WTC11 (cell line): ENCODE measurements around the gene INO80D. TPM values are rescaled to one million over a fixed set of nuclear protein-coding genes. Genes with fewer than 3 reads are reported as not detected.

ENCODE experiments used
- ATAC-seq: fragments of 200-7000 bp; cut with Tn5 transposase; 2 replicates; pipeline ENCODE4 v1.10.0; 2021; ENCODE audit warnings: mild to moderate bottlenecking, moderate library complexity
- CTCF ChIA-PET: fragments of 300-600 bp; sonication (Branson Sonifier 250); formaldehyde crosslinking; loops from one replicate; lab custom pipeline; 2021; ENCODE audit warnings: antibody characterized with exemption; lab: Charles Lee
- POLR2A ChIA-PET: fragments of 350-600 bp; sonication (Branson Sonifier 250); formaldehyde crosslinking; loops from one replicate; lab custom pipeline; 2021; ENCODE audit warnings: antibody characterized with exemption; lab: Charles Lee
- DNase-seq: peaks from one replicate; pipeline ENCODE4 v3.0.0; 2021; ENCODE audit warnings: low spot score
- H3K27ac Mint-ChIP-seq: 2 replicates; pipeline ENCODE4 v1.8.0; 2021; ENCODE audit warnings: mixed read lengths
- H3K27me3 Mint-ChIP-seq: 2 replicates; pipeline ENCODE4 v1.8.0; 2021; ENCODE audit warnings: low read depth, mild to moderate bottlenecking, moderate library complexity, mixed read lengths
- H3K36me3 Mint-ChIP-seq: 2 replicates; pipeline ENCODE4 v1.8.0; 2021; ENCODE audit warnings: mixed read lengths
- H3K4me1 Mint-ChIP-seq: 2 replicates; pipeline ENCODE4 v1.8.0; 2022; ENCODE audit warnings: mixed read lengths
- H3K4me3 Mint-ChIP-seq: 2 replicates; pipeline ENCODE4 v1.8.0; 2021; ENCODE audit warnings: mild to moderate bottlenecking, moderate library complexity, mixed read lengths
- H3K9me3 Mint-ChIP-seq: 2 replicates; pipeline ENCODE4 v1.8.0; 2021; ENCODE audit warnings: mixed read lengths
- ARID4B ChIP-seq: sonication (generic); formaldehyde crosslinking; IDR thresholded peaks from 2 replicates; pipeline ENCODE4 v1.8.0; 2023; ENCODE audit warnings: missing genetic modification reagents, mild to moderate bottlenecking, borderline replicate concordance
- CTCF ChIP-seq: fragments of 200-600 bp; IDR thresholded peaks from 2 replicates; pipeline ENCODE4 v1.8.0; 2022; ENCODE audit warnings: antibody characterized with exemption
- E2F5 ChIP-seq: sonication (generic); formaldehyde crosslinking; IDR thresholded peaks from 2 replicates; pipeline ENCODE4 v1.8.1; 2022; ENCODE audit warnings: mild to moderate bottlenecking, moderate library complexity, missing genetic modification reagents
- ETV6 ChIP-seq: sonication (generic); formaldehyde crosslinking; IDR thresholded peaks from 2 replicates; pipeline ENCODE4 v1.8.1; 2022; ENCODE audit warnings: mild to moderate bottlenecking, missing genetic modification reagents
- FOXP1 ChIP-seq: sonication (generic); formaldehyde crosslinking; IDR thresholded peaks from 2 replicates; pipeline ENCODE4 v1.8.0; 2022; ENCODE audit warnings: missing genetic modification reagents, mild to moderate bottlenecking, moderate library complexity, borderline replicate concordance
- GTF2I ChIP-seq: fragments of 250-450 bp; sonication (Bioruptor Pico); conservative IDR thresholded peaks from 2 replicates; pipeline ENCODE4 v1.4.0; 2021; ENCODE audit warnings: mild to moderate bottlenecking
- HMGA2 ChIP-seq: fragments of 250-450 bp; sonication (Bioruptor Pico); IDR thresholded peaks from 2 replicates; pipeline ENCODE4 v1.4.0; 2021; ENCODE audit warnings: mild to moderate bottlenecking, moderate library complexity
- JAZF1 ChIP-seq: fragments of 250-450 bp; sonication (Bioruptor Pico); IDR thresholded peaks from 2 replicates; pipeline ENCODE4 v1.9.0; 2021; ENCODE audit warnings: moderate library complexity, mild to moderate bottlenecking, inconsistent platforms
- JUN ChIP-seq: sonication (generic); formaldehyde crosslinking; IDR thresholded peaks from 2 replicates; pipeline ENCODE4 v1.8.0; 2023; ENCODE audit warnings: mild to moderate bottlenecking, missing genetic modification reagents
- NR1H2 ChIP-seq: sonication (generic); formaldehyde crosslinking; IDR thresholded peaks from 2 replicates; pipeline ENCODE4 v1.9.0; 2021; ENCODE audit warnings: mild to moderate bottlenecking, moderate library complexity, missing genetic modification reagents
- PREB ChIP-seq: sonication (generic); formaldehyde crosslinking; IDR thresholded peaks from 2 replicates; pipeline ENCODE4 v1.8.1; 2022; ENCODE audit warnings: mild to moderate bottlenecking, missing genetic modification reagents, moderate library complexity, borderline replicate concordance
- PRRX2 ChIP-seq: fragments of 250-450 bp; sonication (Bioruptor Pico); IDR thresholded peaks from 2 replicates; pipeline ENCODE4 v1.8.0; 2021; ENCODE audit warnings: mild to moderate bottlenecking
- RELA ChIP-seq: sonication (generic); formaldehyde crosslinking; IDR thresholded peaks from 2 replicates; pipeline ENCODE4 v1.8.1; 2022; ENCODE audit warnings: missing genetic modification reagents, mild to moderate bottlenecking, borderline replicate concordance
- ZBTB43 ChIP-seq: sonication (generic); formaldehyde crosslinking; IDR thresholded peaks from 2 replicates; pipeline ENCODE4 v1.8.1; 2023; ENCODE audit warnings: mild to moderate bottlenecking, missing genetic modification reagents
- ZNF219 ChIP-seq: sonication (generic); formaldehyde crosslinking; IDR thresholded peaks from 2 replicates; pipeline ENCODE4 v1.8.0; 2023; ENCODE audit warnings: missing genetic modification reagents, mild to moderate bottlenecking, borderline replicate concordance
- ZNF423 ChIP-seq: fragments of 250-450 bp; sonication (Bioruptor Pico); IDR thresholded peaks from 2 replicates; pipeline ENCODE4 v2.1.2; 2022; ENCODE audit warnings: mild to moderate bottlenecking, moderate library complexity
- ZNF671 ChIP-seq: fragments of 250-450 bp; sonication (Bioruptor Pico); IDR thresholded peaks from 2 replicates; pipeline ENCODE4 v1.8.0; 2021; ENCODE audit warnings: mild to moderate bottlenecking
- total RNA-seq: library from RNA; stranded (reverse); gene quantifications from 3 replicates; pipeline ENCODE4 v1.2.3, GENCODE V29; 2021
- TF ChIP-seq, protein P1 (sequence below): sonication (generic); formaldehyde crosslinking; IDR thresholded peaks from 2 replicates; pipeline ENCODE4 v1.8.0; 2022; ENCODE audit warnings: mild to moderate bottlenecking, missing genetic modification reagents

The INO80D gene
- total RNA-seq, 1 experiment from 2014 or later = 30.9 TPM

- ATAC-seq = no peak
- Mint-ChIP-seq H3K4me3 (no peak overlapping the region), H3K27me3 (no peaks in the 10 kb centered on the region), H3K27ac (no peak overlapping the region), H3K9me3 (no peaks in the 10 kb centered on the region), H3K4me1 (peaks cover 3% of the 10 kb centered on the region; the same call in 1 of the 2 replicates), H3K36me3 (peaks cover 50% of the 10 kb centered on the region)
- TF ChIP-seq E2F5 (CRISPR knock-in tag) (no peak), NR1H2 (no peak), ZNF423 (CRISPR knock-in tag) (no peak), GTF2I (CRISPR knock-in tag) (no peak), ARID4B (no peak), CTCF (no peak), ZNF671 (CRISPR knock-in tag) (no peak), PREB (CRISPR knock-in tag) (no peak), FOXP1 (CRISPR knock-in tag) (no peak), JAZF1 (CRISPR knock-in tag) (no peak), ETV6 (CRISPR knock-in tag) (no peak), PRRX2 (CRISPR knock-in tag) (no peak)
- CTCF ChIA-PET = no interaction called here
- POLR2A ChIA-PET = no interaction called here
- DNase-seq = no peak
Observed at GRCh38 chr2:206054952-206055351, 31.0 kb downstream of the INO80D start.

DNA sequence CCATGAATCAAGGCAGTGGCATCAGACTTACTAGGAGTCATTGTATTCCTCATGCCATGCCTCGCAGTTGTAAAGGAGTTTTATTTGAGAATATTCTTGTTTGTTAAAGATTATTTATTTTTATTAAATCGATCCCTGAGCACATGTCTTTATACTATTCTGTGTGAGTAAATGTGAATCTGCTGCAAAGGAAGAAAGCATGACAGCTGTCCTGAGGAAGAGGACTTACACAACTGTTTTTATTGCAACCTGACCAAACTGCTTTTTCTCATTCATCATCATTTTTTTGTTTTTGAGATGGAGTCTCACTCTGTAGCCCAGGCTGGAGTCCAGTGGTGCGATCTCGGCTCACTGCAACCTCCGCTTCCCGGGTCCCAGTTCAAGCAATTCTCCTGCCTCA lies 34.1 kb downstream of the INO80D start:
- Mint-ChIP-seq H3K36me3 (peaks cover 60% of the 10 kb centered on the region), H3K27ac (no peak overlapping the region), H3K27me3 (no peaks in the 10 kb centered on the region), H3K4me3 (no peak overlapping the region), H3K9me3 (no peaks in the 10 kb centered on the region), H3K4me1 (peaks cover 3% of the 10 kb centered on the region; the same call in 1 of the 2 replicates)
- DNase-seq = no peak
- ChIA-PET CTCF (no interaction called here), POLR2A (no interaction called here)
- TF ChIP-seq RELA (CRISPR knock-in tag) (no peak), HMGA2 (CRISPR knock-in tag) (no peak), ZNF219 (no peak), ZBTB43 (no peak), JUN (CRISPR knock-in tag) (no peak)
- TF ChIP-seq, protein P1, sequence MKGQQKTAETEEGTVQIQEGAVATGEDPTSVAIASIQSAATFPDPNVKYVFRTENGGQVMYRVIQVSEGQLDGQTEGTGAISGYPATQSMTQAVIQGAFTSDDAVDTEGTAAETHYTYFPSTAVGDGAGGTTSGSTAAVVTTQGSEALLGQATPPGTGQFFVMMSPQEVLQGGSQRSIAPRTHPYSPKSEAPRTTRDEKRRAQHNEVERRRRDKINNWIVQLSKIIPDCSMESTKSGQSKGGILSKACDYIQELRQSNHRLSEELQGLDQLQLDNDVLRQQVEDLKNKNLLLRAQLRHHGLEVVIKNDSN = no peak
- no peak for ATAC-seq
